ENCODE measurements around the gene GNRH2. TPM values are rescaled to one million over a fixed set of nuclear protein-coding genes. Genes with fewer than 3 reads are reported as not detected.

GNRH2 gene
- polyA plus RNA-seq, 1 donor (not counting 4 experiments of a cell fraction or from before 2014, with no cell fraction given), result 0.18 TPM

- no peak for DNase-seq (ENCODE audit: low read depth, low spot score)
- Histone ChIP-seq H3K9me1 (ENCODE audit: control insufficient read depth, extremely low read depth, insufficient read depth, low read length) (no peaks in the 10 kb centered on the region), H3K4me3 (ENCODE audit: control insufficient read depth in 2 of 3, extremely low read depth in 1 of 3, insufficient read depth in 2 of 3, low read depth in 1 of 3, low read length in 3 of 3) (no peak overlapping the region), H4K20me1 (ENCODE audit: control insufficient read depth, extremely low read depth, insufficient read depth, low read length) (no peaks in the 10 kb centered on the region), H3K27ac (ENCODE audit: control insufficient read depth, insufficient read depth, low read length) (no peak overlapping the region), H3K4me1 (ENCODE audit: control insufficient read depth, extremely low read depth, insufficient read depth, low read length) (no peaks in the 10 kb centered on the region), H3K9me3 (ENCODE audit: control insufficient read depth, low read depth, low read length) (no peaks in the 10 kb centered on the region), H3K36me3 (ENCODE audit: control insufficient read depth in 2 of 2, extremely low read depth in 1 of 2, insufficient read depth in 2 of 2, low read length in 2 of 2) (peaks cover 32 to 44% of the 10 kb centered on the region in 2 experiments), H3K9ac (ENCODE audit: control insufficient read depth, extremely low read depth, insufficient read depth, low read length) (no peak overlapping the region), H3K27me3 (ENCODE audit: control insufficient read depth, extremely low read depth, insufficient read depth, low read length) (no peaks in the 10 kb centered on the region), H3K4me2 (ENCODE audit: control insufficient read depth, extremely low read depth, insufficient read depth, low read depth, low read length) (no peak overlapping the region), H3K79me2 (ENCODE audit: control insufficient read depth, insufficient read depth, low read length) (no peaks in the 10 kb centered on the region), H2AFZ (ENCODE audit: control insufficient read depth, low read length) (no peak overlapping the region)
- FAIRE-seq, result no peak
- dilution Hi-C loops (cut with MboI; ENCODE audit: extremely low pct_ligation_motif_present, low sequenced_read_pairs), result no loop called here
- no peak for TF ChIP-seq CTCF (optimal IDR thresholded peaks at IDR 0.05 in 1 of 3, IDR thresholded peaks at IDR 0.05 in 1 of 3, conservative IDR thresholded peaks at IDR 0.05 in 1 of 3; ENCODE audit: extremely low read depth in 1 of 3, insufficient read depth in 2 of 3, low read length in 3 of 3)
These were observed 5.0 kb upstream of the GNRH2 start for GRCh38 chr20:3038454-3038853.

- Histone ChIP-seq H4K20me1 (ENCODE audit: control insufficient read depth, extremely low read depth, insufficient read depth, low read length) (no peaks in the 10 kb centered on the region), H3K36me3 (ENCODE audit: control insufficient read depth in 2 of 2, extremely low read depth in 1 of 2, insufficient read depth in 2 of 2, low read length in 2 of 2) (peaks cover 32 to 44% of the 10 kb centered on the region in 2 experiments)
These were observed 4.0 kb upstream of the GNRH2 start for GRCh38 chr20:3039426-3039825.

More at GRCh38 chr20:3039426-3039825, 4.0 kb upstream of the GNRH2 start:
- Histone ChIP-seq H3K4me3 (ENCODE audit: control insufficient read depth in 2 of 3, extremely low read depth in 1 of 3, insufficient read depth in 2 of 3, low read depth in 1 of 3, low read length in 3 of 3) (no peak overlapping the region), H3K9ac (ENCODE audit: control insufficient read depth, extremely low read depth, insufficient read depth, low read length) (no peak overlapping the region), H3K4me2 (ENCODE audit: control insufficient read depth, extremely low read depth, insufficient read depth, low read depth, low read length) (no peak overlapping the region), H3K9me3 (ENCODE audit: control insufficient read depth, low read depth, low read length) (no peaks in the 10 kb centered on the region), H3K27ac (ENCODE audit: control insufficient read depth, insufficient read depth, low read length) (no peak overlapping the region), H2AFZ (ENCODE audit: control insufficient read depth, low read length) (no peak overlapping the region), H3K79me2 (ENCODE audit: control insufficient read depth, insufficient read depth, low read length) (no peaks in the 10 kb centered on the region), H3K9me1 (ENCODE audit: control insufficient read depth, extremely low read depth, insufficient read depth, low read length) (no peaks in the 10 kb centered on the region), H3K4me1 (ENCODE audit: control insufficient read depth, extremely low read depth, insufficient read depth, low read length) (no peaks in the 10 kb centered on the region), H3K27me3 (ENCODE audit: control insufficient read depth, extremely low read depth, insufficient read depth, low read length) (no peaks in the 10 kb centered on the region)
- DNase-seq (ENCODE audit: low read depth, low spot score) (no peak), FAIRE-seq (no peak)
- TF ChIP-seq EZH2 (IDR thresholded peaks at IDR 0.05; ENCODE audit: low read length) (no peak), CTCF (optimal IDR thresholded peaks at IDR 0.05 in 1 of 3, IDR thresholded peaks at IDR 0.05 in 1 of 3, conservative IDR thresholded peaks at IDR 0.05 in 1 of 3; ENCODE audit: extremely low read depth in 1 of 3, insufficient read depth in 2 of 3, low read length in 3 of 3) (no peak)
- dilution Hi-C loops (cut with MboI; ENCODE audit: extremely low pct_ligation_motif_present, low sequenced_read_pairs), result no loop called here

All from keratinocyte (primary cell).